Breast epithelium (tissue), 4 donors: Measurements from ENCODE around the gene GALNTL6. TPM values are rescaled to one million over a fixed set of nuclear protein-coding genes. Genes with fewer than 3 reads are reported as not detected.
"Not testable (repeated sequence)": the region's sequence is repeated elsewhere in the genome, so short reads cannot be mapped to it uniquely, and the experiment has no call there.

Source experiments
- DNase-seq, 2 donors: peaks; one replicate each; pipeline ENCODE4 v3.0.0-alpha.2; 2019; ENCODE audit warnings: low spot score in 2 of 2
- H3K27ac ChIP-seq, 2 donors: fragments of 200-600 bp; sonication (generic) in 1 of 2; one replicate each; pipeline ENCODE4 v1.5.1; 2016 to 2019; ENCODE audit warnings: mild to moderate bottlenecking in 1 of 2
- H3K27me3 ChIP-seq, 2 donors: fragments of 200-600 bp; sonication (generic) in 1 of 2; one replicate each; pipeline versions ENCODE4 v1.5.1 to v1.6.0; 2017 to 2019; ENCODE audit warnings: control low read depth in 1 of 2, mild to moderate bottlenecking in 1 of 2
- H3K36me3 ChIP-seq: fragments of 200-600 bp; one replicate; pipeline ENCODE4 v1.5.1; 2019
- H3K4me1 ChIP-seq, 2 donors: fragments of 200-600 bp; sonication (generic); one replicate each; pipeline ENCODE4 v1.5.1; 2016 to 2019; ENCODE audit warnings: control low read depth in 1 of 2
- H3K4me3 ChIP-seq, 3 donors: fragments of 200-600 bp; sonication (generic); 1 replicate in 2 of 3; 2 replicates in 1 of 3; pipeline ENCODE4 v1.5.1; 2016 to 2019; ENCODE audit warnings: mild to moderate bottlenecking in 3 of 3, moderate library complexity in 2 of 3
- H3K9me3 ChIP-seq, 2 donors: fragments of 200-600 bp; sonication (generic) in 1 of 2; one replicate each; pipeline ENCODE4 v1.5.1; 2016 to 2019; ENCODE audit warnings: control low read depth in 1 of 2
- CTCF ChIP-seq, 3 donors: fragments of 450-650 bp; IDR thresholded peaks; one replicate each; pipeline ENCODE4 v1.5.1; 2016 to 2017; ENCODE audit warnings: antibody characterized with exemption in 3 of 3, mild to moderate bottlenecking in 3 of 3, moderate library complexity in 3 of 3
- POLR2A ChIP-seq: fragments of 450-650 bp; IDR thresholded peaks from one replicate; pipeline ENCODE4 v1.6.1; 2016; ENCODE audit warnings: antibody characterized with exemption, mild to moderate bottlenecking, moderate library complexity
- POLR2AphosphoS5 ChIP-seq, 3 donors: sonication (generic); formaldehyde crosslinking; IDR thresholded peaks; one replicate each; pipeline ENCODE4 v1.6.1; 2017; ENCODE audit warnings: antibody characterized with exemption in 3 of 3
- intact Hi-C: fragments of 100-400 bp; cut with DNase I; formaldehyde crosslinking; loops from one replicate; pipeline ENCODE4 v1.15.1; 2023; ENCODE audit warnings: low total_unique reads
- total RNA-seq, 3 donors: library from RNA; depleted of rRNA; stranded (reverse); fragments of >200 nt; gene quantifications; one replicate each; pipeline ENCODE4 v1.1.0, GENCODE V29; 2016

GALNTL6 gene
- total RNA-seq, 3 donors from 2014 or later = 0.29 to 0.98 TPM; not detected in 1

DNA sequence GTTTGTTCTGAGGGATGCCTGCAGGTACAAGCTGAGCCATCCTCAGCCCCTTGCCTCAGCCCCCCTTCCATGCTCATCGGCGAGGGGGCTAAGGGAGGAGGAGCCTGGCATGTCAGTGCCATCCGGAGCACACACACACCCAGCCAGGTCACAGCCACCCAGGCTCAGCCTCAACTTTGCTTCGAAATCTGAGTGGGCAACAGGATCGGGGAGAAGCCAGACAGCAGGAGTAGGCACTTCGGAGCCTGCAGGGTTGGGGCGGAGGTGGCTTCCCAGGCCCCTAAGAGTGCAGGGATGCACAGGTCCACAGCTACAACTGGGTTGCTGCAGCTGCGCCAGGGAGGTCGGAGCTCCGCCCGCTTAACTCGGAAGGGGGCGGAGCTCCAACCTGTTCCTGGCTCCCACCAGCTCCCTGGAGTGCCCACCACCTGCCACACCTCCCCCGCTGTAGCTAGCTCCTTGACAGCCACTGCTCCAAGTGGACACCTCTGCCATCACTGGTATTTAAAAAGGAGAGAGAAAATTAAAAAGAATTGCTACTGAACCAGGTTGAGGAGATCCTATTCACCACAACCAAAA, 1162.5 kb downstream of the GALNTL6 start:
- intact Hi-C loops = no loop called here
- Histone ChIP-seq H3K36me3 (no peaks in the 10 kb centered on the region), H3K4me3 (no peak overlapping the region), H3K4me1 (no peaks in the 10 kb centered on the region), H3K27me3 (no peaks in the 10 kb centered on the region), H3K9me3 (peaks cover 0 to 6% of the 10 kb centered on the region in 2 donors), H3K27ac (no peak overlapping the region)
- DNase-seq = no peak
- TF ChIP-seq POLR2AphosphoS5 (IDR thresholded peaks at IDR 0.05) = no peak
- no peak for TF ChIP-seq CTCF (IDR thresholded peaks at IDR 0.05)
- no peak for TF ChIP-seq POLR2A

- intact Hi-C loops, H3K27ac ChIP-seq, H3K4me3 ChIP-seq, H3K27me3 ChIP-seq, DNase-seq, H3K36me3 ChIP-seq, H3K9me3 ChIP-seq, H3K4me1 ChIP-seq: not testable (repeated sequence)
Measured at GRCh38 chr4:172977491-172978041, 1164.4 kb downstream of the GALNTL6 start.

- Histone ChIP-seq H3K27me3 (no peaks in the 10 kb centered on the region), H3K4me1 (no peaks in the 10 kb centered on the region), H3K4me3 (no peak overlapping the region), H3K36me3 (no peaks in the 10 kb centered on the region), H3K9me3 (no peaks in the 10 kb centered on the region), H3K27ac (no peak overlapping the region)
- intact Hi-C loops = no loop called here
- no peak for TF ChIP-seq POLR2AphosphoS5 (IDR thresholded peaks at IDR 0.05)
- TF ChIP-seq POLR2A = no peak
- DNase-seq = no peak
Measured at GRCh38 chr4:172978848-172979247, 1165.6 kb downstream of the GALNTL6 start.

- no peaks in the 10 kb centered on the region for H3K9me3 ChIP-seq
- H3K27me3 ChIP-seq = no peaks in the 10 kb centered on the region
- DNase-seq = no peak
- H3K4me3 ChIP-seq = no peak overlapping the region
- H3K27ac ChIP-seq = no peak overlapping the region
- no peaks in the 10 kb centered on the region for H3K36me3 ChIP-seq
- TF ChIP-seq CTCF (IDR thresholded peaks at IDR 0.05) (no peak), POLR2A (no peak), POLR2AphosphoS5 (IDR thresholded peaks at IDR 0.05) (no peak)
- intact Hi-C loops = no loop called here
- no peaks in the 10 kb centered on the region for H3K4me1 ChIP-seq
Measured at GRCh38 chr4:172979332-172979731, 1166.1 kb downstream of the GALNTL6 start.

DNA sequence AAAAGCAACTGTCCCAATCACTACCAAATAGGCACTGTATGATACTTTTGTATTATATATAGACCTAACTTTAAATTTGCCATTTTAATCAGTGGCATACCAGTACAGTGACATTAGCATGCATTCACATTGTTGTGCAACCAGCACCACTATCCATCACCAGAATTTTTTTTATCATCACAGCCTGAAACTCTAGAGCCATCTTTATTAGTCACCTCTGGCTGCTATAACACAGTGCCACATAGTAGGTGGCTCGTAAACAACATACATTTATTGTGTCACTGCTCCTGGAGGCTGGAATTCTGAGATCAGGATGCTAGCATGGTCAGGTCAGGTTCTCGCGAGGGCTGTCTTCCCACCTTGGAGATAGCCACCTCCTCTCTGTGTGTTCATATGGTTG, 1167.0 kb downstream of the GALNTL6 start:
- no peaks in the 10 kb centered on the region for H3K27me3 ChIP-seq
- no peak overlapping the region for H3K4me3 ChIP-seq
- H3K9me3 ChIP-seq = no peaks in the 10 kb centered on the region
- no peaks in the 10 kb centered on the region for H3K36me3 ChIP-seq
- intact Hi-C loops = no loop called here
- TF ChIP-seq POLR2AphosphoS5 (IDR thresholded peaks at IDR 0.05) (no peak), CTCF (IDR thresholded peaks at IDR 0.05) (no peak), POLR2A (no peak)
- no peak for DNase-seq
- H3K4me1 ChIP-seq = no peaks in the 10 kb centered on the region
- no peak overlapping the region for H3K27ac ChIP-seq

GRCh38 chr4:172982151-172982590, 1169.0 kb downstream of the GALNTL6 start:
- Histone ChIP-seq H3K27me3 (no peaks in the 10 kb centered on the region), H3K36me3 (no peaks in the 10 kb centered on the region), H3K9me3 (no peaks in the 10 kb centered on the region), H3K27ac (no peak overlapping the region), H3K4me1 (no peaks in the 10 kb centered on the region), H3K4me3 (no peak overlapping the region)
- intact Hi-C loops = no loop called here
- no peak for DNase-seq
- no peak for TF ChIP-seq POLR2A
- no peak for TF ChIP-seq CTCF (IDR thresholded peaks at IDR 0.05)
- TF ChIP-seq POLR2AphosphoS5 (IDR thresholded peaks at IDR 0.05) = no peak
